Spleen (tissue), 7 donors: ENCODE data around the gene STAC2.

Source experiments
- CTCF ChIP-seq, 11 experiments: fragments of 200-600 bp in 7 of 11; fragments of 450-650 bp in 4 of 11; sonication (generic) in 4 of 11; IDR thresholded peaks in 8 of 11; conservative IDR thresholded peaks in 3 of 11; 1 replicate in 7 of 11; 2 replicates in 4 of 11; pipeline versions ENCODE4 v1.4.0 to v1.8.0; 2016 to 2021; ENCODE audit warnings: antibody characterized with exemption in 11 of 11, inconsistent platforms in 4 of 11, mild to moderate bottlenecking in 1 of 11
- POLR2A ChIP-seq, 3 donors: fragments of 450-650 bp; IDR thresholded peaks; one replicate each; pipeline ENCODE4 v1.5.1; 2017; ENCODE audit warnings: antibody characterized with exemption in 3 of 3, mild to moderate bottlenecking in 1 of 3
- POLR2AphosphoS5 ChIP-seq, 3 donors: sonication (generic); formaldehyde crosslinking; IDR thresholded peaks; one replicate each; pipeline ENCODE4 v1.5.1; 2017; ENCODE audit warnings: antibody characterized with exemption in 3 of 3
- donor health status: DM: no; HTN: no; CAD: no; lungs with moderate emphysema.
- donor health status: DM: no; HTN: no; CAD: no.
- donor health status: DM: no; HTN: no; CAD: no.

GRCh38 chr17:39261286-39261685 lies 35.5 kb upstream of the STAC2 start:
- TF ChIP-seq CTCF (IDR thresholded peaks at IDR 0.05 in 8 of 11, conservative IDR thresholded peaks at IDR 0.05 in 3 of 11) (peak in 4 of 11 experiments; percentile 13 to 25 (median 17)), POLR2A (IDR thresholded peaks at IDR 0.05) (no peak), POLR2AphosphoS5 (IDR thresholded peaks at IDR 0.05) (no peak)
